Muscle of leg (tissue), 11 donors: ENCODE measurements around the gene UBE2O. TPM values are rescaled to one million over a fixed set of nuclear protein-coding genes. Genes with fewer than 3 reads are reported as not detected.

Source experiments
- DNase-seq: peaks from one replicate; pipeline ENCODE4 v3.0.0; 2013
- H3K27ac ChIP-seq: one replicate; pipeline ENCODE4 v1.5.1; 2013; ENCODE audit warnings: mild to moderate bottlenecking, low read length, control low read depth
- H3K27me3 ChIP-seq: one replicate; pipeline ENCODE4 v1.6.1; 2013; ENCODE audit warnings: low read length; ENCODE audit not compliant: control insufficient read depth, insufficient read depth
- H3K36me3 ChIP-seq: one replicate; pipeline ENCODE4 v1.6.1; 2013; ENCODE audit warnings: low read length; ENCODE audit not compliant: control insufficient read depth, insufficient read depth
- H3K4me1 ChIP-seq: one replicate; pipeline ENCODE4 v1.6.1; 2013; ENCODE audit warnings: low read length; ENCODE audit not compliant: control insufficient read depth, insufficient read depth
- H3K4me3 ChIP-seq: one replicate; pipeline ENCODE4 v1.5.1; 2013; ENCODE audit warnings: low read length, control low read depth
- H3K9me3 ChIP-seq: replicated peaks from 2 replicates; pipeline ENCODE4 v1.6.1; 2013; ENCODE audit warnings: low read depth, low read length; ENCODE audit not compliant: control insufficient read depth
- WGBS: methylation state at CpG from one replicate; pipeline ENCODE4 v1.1.5; 2013; ENCODE audit warnings: missing lambda C conversion rate; ENCODE audit not compliant: insufficient coverage; 5-methylcytosine and 5-hydroxymethylcytosine counted together
- polyA plus RNA-seq, 8 donors: library from polyadenylated mRNA; unstranded; fragments of 120-200 nt; gene quantifications; one replicate each; pipeline versions ENCODE4 v1.2.1 to v1.2.3, GENCODE V29; 2013; ENCODE audit warnings: inconsistent platforms in 1 of 8, low replicate concordance in 1 of 8; ENCODE audit not compliant: insufficient read length in 8 of 8, insufficient read depth in 1 of 8
- total RNA-seq: library from RNA; stranded (reverse); fragments of 120-200 nt; gene quantifications from one replicate; pipeline ENCODE4 v1.2.4, GENCODE V29; 2013

The UBE2O gene
- total and polyA plus RNA-seq, 9 donors, result 11.1 to 20.4 (median 16.9) TPM

DNA sequence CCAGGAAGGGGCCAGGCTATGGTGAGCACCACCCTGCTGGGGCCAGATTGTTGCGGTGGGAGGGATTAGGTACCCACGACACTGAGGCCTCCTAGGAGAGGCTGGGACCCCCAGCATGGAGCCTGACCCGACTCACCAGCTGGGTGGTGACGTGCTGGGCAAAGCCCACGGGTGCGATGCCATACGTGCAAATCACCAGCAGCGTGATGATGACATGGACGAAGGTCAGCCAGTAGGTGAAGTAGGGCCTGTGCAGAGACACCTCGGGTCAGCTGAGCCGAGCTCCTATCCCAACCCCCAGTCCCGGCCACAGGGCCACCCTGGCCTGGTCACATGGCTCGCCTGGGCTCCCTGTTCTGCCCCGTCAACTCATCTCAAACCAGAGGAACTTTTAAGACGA, 21.9 kb upstream of the UBE2O start:
- Histone ChIP-seq H3K9me3 (no peaks in the 10 kb centered on the region), H3K27me3 (no peaks in the 10 kb centered on the region), H3K36me3 (no peaks in the 10 kb centered on the region), H3K4me1 (no peaks in the 10 kb centered on the region), H3K4me3 (no peak overlapping the region), H3K27ac (no peak overlapping the region)
- no peak for DNase-seq
- 86% methylated on average over 15 of the region's 15 CpGs for WGBS

DNA sequence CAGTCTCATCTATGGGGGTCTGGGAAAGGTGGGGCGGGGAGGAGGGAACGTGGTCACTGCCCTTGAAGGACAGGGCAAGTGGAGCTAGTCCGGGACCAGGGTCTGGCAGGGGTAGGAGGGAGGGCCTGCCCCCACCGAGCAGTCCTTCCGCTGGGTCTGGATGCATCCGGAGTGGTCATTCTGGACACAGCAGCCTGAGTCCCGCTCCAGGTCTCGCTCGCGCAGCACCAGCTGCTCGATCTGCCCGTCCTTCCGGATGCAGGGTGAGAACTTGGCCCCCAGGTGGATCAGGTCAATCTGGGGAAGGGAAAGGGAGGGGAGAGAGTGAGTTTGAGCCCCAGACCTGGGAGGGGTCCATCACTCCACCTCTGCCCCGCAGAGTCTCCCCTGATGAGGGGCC, 21.3 kb upstream of the UBE2O start:
- Histone ChIP-seq H3K9me3 (no peaks in the 10 kb centered on the region), H3K27ac (no peak overlapping the region), H3K4me3 (no peak overlapping the region), H3K36me3 (no peaks in the 10 kb centered on the region), H3K27me3 (no peaks in the 10 kb centered on the region), H3K4me1 (no peaks in the 10 kb centered on the region)
- WGBS, result 89% methylated on average over 9 of the region's 14 CpGs
- DNase-seq, result no peak

DNA sequence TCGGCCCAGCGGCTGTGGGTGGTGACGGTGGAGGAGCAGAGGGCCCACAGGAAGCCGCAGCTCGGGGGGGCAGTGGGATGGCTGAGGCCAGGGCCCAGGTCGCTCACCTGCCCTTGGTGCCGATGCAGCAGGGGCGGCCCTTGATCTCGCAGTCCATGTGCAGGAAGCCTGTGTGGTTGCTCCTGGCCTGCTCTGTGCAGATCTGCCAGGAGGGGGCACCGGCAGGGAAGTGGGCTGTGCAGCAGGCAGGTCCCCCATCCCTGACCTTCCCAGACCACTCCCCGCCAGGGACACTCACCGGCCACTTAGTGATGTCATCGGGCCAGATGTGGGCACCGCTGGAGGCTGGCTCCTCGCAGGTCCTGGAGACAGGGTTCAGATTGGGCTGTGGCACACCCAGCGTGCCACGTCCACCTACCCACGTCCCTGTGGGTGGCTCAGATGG, 20.6 kb upstream of the UBE2O start:
- no peaks in the 10 kb centered on the region for H3K4me1 ChIP-seq
- no peak overlapping the region for H3K4me3 ChIP-seq
- no peak overlapping the region for H3K27ac ChIP-seq
- no peaks in the 10 kb centered on the region for H3K9me3 ChIP-seq
- H3K27me3 ChIP-seq, result no peaks in the 10 kb centered on the region
- DNase-seq, result no peak
- no peaks in the 10 kb centered on the region for H3K36me3 ChIP-seq
- 77% methylated on average over 15 of the region's 18 CpGs for WGBS

DNA sequence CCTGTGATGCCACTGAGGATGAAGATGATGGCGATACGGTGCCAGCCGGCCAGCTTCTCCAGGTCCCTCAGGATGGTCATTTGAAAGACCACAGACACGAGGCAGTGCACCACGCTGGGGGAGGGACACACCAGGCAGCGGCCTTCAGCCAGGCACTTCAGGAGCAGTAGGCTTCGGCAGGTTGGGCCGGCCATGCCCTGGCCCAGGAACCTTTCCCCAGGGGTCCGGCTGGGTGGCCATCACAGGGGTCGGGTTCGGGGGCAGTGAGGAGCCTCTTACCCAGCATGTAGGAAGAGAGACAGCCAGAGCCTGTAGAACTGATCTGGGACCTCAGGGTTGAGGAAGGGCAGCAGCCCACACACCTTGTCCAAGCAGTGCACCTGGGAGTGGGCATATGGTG, 19.8 kb upstream of the UBE2O start:
- 86% methylated on average over 11 of the region's 11 CpGs for WGBS
- no peaks in the 10 kb centered on the region for H3K27me3 ChIP-seq
- H3K36me3 ChIP-seq, result no peaks in the 10 kb centered on the region
- no peak for DNase-seq
- no peak overlapping the region for H3K4me3 ChIP-seq
- no peak overlapping the region for H3K27ac ChIP-seq
- no peaks in the 10 kb centered on the region for H3K9me3 ChIP-seq
- no peaks in the 10 kb centered on the region for H3K4me1 ChIP-seq

DNA sequence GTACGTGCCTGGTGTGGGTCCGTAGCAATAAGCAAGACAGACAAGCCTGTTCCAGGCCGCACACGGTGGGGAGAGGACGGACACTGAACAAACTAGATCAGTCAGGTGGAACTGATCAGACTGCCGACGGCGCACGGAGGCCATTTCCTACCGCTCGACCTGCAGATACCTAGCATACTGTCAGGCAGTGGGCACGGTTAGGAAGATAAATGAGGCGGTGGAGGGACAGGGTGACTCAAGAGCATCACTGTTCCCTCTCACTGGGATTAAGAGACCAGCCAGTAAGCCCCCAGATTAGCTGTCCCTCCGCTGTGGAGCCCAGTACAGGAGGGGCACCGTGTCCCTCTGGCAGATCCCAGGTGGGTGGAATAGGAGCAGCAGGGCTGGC, 19.3 kb upstream of the UBE2O start:
- Histone ChIP-seq H3K27ac (no peak overlapping the region), H3K4me1 (peaks cover 4% of the 10 kb centered on the region), H3K27me3 (no peaks in the 10 kb centered on the region), H3K4me3 (no peak overlapping the region), H3K9me3 (no peaks in the 10 kb centered on the region), H3K36me3 (no peaks in the 10 kb centered on the region)
- 85% methylated on average over 14 of the region's 15 CpGs for WGBS
- no peak for DNase-seq

DNA sequence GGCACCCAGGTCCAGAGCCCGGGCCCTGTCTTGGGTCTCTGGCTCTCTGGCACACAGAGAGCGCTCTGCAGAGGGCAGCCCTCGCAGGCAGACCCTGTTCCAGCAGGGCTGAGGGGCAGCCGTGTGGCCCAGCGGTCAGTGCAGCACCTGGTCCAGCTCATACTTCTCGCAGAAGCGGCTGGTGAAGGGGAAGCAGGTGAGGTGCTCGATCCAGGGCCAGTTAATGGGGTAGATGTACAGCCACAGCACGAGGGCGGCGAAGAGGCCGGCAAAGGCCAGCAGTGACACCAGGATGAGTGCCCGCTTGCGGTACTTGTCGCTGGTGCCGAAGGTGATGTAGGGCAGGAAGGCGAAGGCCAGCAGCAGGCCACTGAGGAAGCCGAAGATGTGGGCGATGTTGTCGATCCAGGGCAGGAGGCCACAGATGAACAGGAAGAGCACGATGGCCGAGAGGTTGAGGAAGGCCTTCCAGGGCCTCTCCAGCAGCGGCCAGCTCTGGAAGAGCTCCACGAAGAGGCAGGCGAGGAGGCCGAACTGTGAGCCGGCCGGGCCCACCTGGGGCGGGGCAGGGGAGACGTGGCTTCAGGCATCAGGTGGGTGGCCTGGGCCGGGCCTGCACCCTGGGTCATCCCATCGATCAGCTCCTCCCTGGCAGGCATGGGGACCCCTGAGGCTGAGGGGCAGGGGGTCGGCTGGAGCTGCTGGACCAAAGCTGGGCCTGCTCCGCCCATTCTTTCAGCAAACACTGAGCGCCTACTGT, 18.7 kb upstream of the UBE2O start:
- peaks cover 6% of the 10 kb centered on the region for H3K4me1 ChIP-seq
- H3K36me3 ChIP-seq, result no peaks in the 10 kb centered on the region
- WGBS, result 86% methylated on average over 35 of the region's 35 CpGs
- no peaks in the 10 kb centered on the region for H3K9me3 ChIP-seq
- no peak overlapping the region for H3K27ac ChIP-seq
- no peak overlapping the region for H3K4me3 ChIP-seq
- no peaks in the 10 kb centered on the region for H3K27me3 ChIP-seq
- no peak for DNase-seq

DNA sequence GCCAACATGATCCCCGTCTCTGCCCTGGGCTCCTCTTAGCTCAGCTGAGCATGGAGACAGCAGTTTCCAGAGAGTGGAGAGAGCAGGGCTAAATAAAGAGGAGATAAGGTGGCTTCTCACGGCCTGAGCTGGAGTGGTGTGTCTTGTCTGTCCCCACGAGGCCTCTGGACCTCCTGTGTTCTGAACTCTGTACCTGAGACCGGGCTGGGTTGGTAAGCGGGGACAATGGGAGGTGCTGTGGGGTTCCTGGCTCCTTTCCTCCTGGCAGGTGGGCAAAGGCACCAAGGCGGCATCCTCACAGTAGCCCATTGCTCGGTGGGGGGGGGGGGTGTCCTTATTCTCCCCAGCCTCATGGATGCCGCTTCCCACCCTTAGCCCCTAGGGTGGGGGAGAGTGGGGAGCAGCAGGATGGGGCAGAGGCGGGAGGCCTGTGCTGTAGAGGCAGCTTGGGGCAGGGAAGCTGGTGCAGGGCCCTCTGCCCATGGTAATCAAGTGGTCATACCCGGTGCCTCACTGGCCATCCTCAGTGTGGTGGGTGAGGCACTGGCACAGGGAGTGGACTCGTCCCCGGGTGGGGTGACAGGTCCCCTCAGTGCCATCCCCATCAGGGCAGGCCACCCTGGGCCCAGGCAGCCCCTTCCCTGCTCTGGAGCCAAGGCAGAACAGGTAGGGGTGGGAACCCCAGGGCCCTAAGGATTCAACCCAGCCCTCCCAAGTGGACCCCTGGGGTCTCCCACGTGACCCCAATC, 17.2 kb upstream of the UBE2O start:
- no peaks in the 10 kb centered on the region for H3K36me3 ChIP-seq
- H3K27ac ChIP-seq, result no peak overlapping the region
- no peaks in the 10 kb centered on the region for H3K9me3 ChIP-seq
- 86% methylated on average over 7 of the region's 13 CpGs for WGBS
- no peak overlapping the region for H3K4me3 ChIP-seq
- peaks cover 13% of the 10 kb centered on the region for H3K4me1 ChIP-seq
- no peaks in the 10 kb centered on the region for H3K27me3 ChIP-seq
- DNase-seq, result no peak

DNA sequence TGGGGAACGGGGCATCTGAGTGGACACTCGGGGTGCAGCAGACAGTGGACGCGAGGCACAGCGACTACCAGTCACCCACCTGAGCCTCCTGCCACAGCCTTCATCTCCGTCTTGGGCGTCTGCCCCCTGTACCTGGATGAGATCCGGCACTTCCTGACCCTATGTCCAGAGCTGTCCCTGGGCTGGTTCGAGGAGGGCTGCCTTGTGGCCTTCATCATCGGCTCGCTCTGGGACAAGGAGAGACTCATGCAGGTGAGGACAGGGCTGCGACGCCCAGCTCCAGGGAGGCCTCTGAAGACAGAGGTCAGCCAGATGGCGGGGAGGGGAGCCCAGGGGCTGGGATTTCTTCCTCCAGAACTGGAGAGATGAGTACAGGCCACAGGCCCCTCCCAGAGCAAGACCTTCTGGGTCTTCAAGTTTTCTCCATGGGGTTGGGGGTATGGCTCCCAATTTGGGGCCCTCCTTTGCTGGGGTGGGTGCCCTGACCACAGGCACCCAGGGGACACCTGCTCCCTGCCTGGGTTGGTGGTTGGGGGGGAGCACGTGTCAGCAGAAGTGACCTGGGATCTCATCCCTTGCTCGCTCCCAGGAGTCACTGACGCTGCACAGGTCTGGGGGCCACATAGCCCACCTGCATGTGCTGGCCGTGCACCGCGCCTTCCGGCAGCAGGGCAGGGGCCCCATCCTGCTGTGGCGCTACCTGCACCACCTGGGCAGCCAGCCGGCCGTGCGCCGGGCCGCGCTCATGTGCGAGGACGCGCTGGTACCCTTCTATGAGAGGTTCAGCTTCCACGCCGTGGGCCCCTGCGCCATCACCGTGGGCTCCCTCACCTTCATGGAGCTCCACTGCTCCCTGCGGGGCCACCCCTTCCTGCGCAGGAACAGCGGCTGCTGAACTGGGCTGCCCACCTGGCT, 16.4 kb upstream of the UBE2O start:
- Histone ChIP-seq H3K27ac (no peak overlapping the region), H3K4me3 (no peak overlapping the region), H3K36me3 (no peaks in the 10 kb centered on the region), H3K9me3 (no peaks in the 10 kb centered on the region), H3K4me1 (peaks cover 13% of the 10 kb centered on the region), H3K27me3 (no peaks in the 10 kb centered on the region)
- WGBS, result 86% methylated on average over 38 of the region's 38 CpGs
- no peak for DNase-seq

DNA sequence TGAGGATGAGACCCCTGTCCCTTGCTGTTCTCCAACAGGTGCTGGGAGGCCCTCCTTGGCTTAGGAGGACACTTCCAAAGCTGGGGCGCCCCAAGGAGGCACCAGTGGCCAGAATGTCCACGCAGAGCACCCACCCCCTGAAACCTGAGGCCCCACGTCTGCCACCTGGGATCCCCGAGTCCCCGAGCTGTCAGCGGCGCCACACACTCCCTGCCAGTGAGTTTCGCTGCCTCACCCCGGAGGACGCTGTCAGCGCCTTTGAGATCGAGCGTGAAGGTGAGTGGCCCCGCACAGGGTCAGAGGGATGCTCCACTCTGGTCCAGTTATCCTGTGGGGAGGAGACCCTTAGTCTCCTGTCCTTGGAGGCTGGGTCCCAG, 15.7 kb upstream of the UBE2O start:
- H3K4me3 ChIP-seq, result no peak overlapping the region
- H3K36me3 ChIP-seq, result no peaks in the 10 kb centered on the region
- H3K9me3 ChIP-seq, result no peaks in the 10 kb centered on the region
- H3K27ac ChIP-seq, result no peak overlapping the region
- H3K27me3 ChIP-seq, result no peaks in the 10 kb centered on the region
- no peak for DNase-seq
- H3K4me1 ChIP-seq, result peaks cover 13% of the 10 kb centered on the region
- WGBS, result 86% methylated on average over 14 of the region's 14 CpGs
